Lung (tissue), 12 donors: Measurements from ENCODE around the gene OR5K1. TPM values are rescaled to one million over a fixed set of nuclear protein-coding genes. Genes with fewer than 3 reads are reported as not detected.

Experiments used
- ATAC-seq: fragments of 200-7000 bp; cut with Tn5 transposase; one replicate; pipeline ENCODE4 v1.9.1; 2020; ENCODE audit warnings: moderate number of reproducible peaks; ENCODE audit not compliant: insufficient read depth, low FRiP score
- DNase-seq, 3 donors: peaks; one replicate each; pipeline ENCODE4 v3.0.0-alpha.2; 2013 to 2017
- H3K27ac ChIP-seq, 2 donors: one replicate each; pipeline ENCODE4 v1.5.1; 2013; ENCODE audit warnings: mild to moderate bottlenecking in 2 of 2, moderate library complexity in 2 of 2, control low read depth in 1 of 2, inconsistent platforms in 1 of 2, low read depth in 1 of 2, low read length in 1 of 2
- H3K27me3 ChIP-seq, 3 donors: one replicate each; pipeline ENCODE4 v1.5.1; 2013; ENCODE audit warnings: low read length in 2 of 3; ENCODE audit not compliant: control insufficient read depth in 3 of 3, insufficient read depth in 3 of 3
- H3K36me3 ChIP-seq, 4 donors: one replicate each; pipeline ENCODE4 v1.5.1; 2013; ENCODE audit warnings: low read length in 4 of 4, mild to moderate bottlenecking in 1 of 4, moderate library complexity in 1 of 4; ENCODE audit not compliant: control insufficient read depth in 4 of 4, insufficient read depth in 4 of 4
- H3K4me1 ChIP-seq, 5 donors: one replicate each; pipeline ENCODE4 v1.5.1; 2013; ENCODE audit warnings: low read length in 5 of 5, mild to moderate bottlenecking in 2 of 5, moderate library complexity in 1 of 5; ENCODE audit not compliant: control insufficient read depth in 5 of 5, insufficient read depth in 5 of 5
- H3K4me3 ChIP-seq: one replicate; pipeline ENCODE4 v1.5.1; 2013; ENCODE audit warnings: mild to moderate bottlenecking, control low read depth, moderate library complexity
- H3K9ac ChIP-seq, 2 donors: one replicate each; pipeline ENCODE4 v1.5.1; 2013; ENCODE audit warnings: low read length in 2 of 2, control low read depth in 1 of 2; ENCODE audit not compliant: insufficient read depth in 1 of 2
- H3K9me3 ChIP-seq, 4 donors: one replicate each; pipeline ENCODE4 v1.5.1; 2013; ENCODE audit warnings: low read length in 3 of 4, mild to moderate bottlenecking in 1 of 4, moderate library complexity in 1 of 4; ENCODE audit not compliant: control insufficient read depth in 4 of 4, insufficient read depth in 3 of 4
- WGBS, 2 donors: extraction: QIAGEN DNeasy Blood & Tissue Kit; methylation state at CpG; one replicate each; pipeline ENCODE4 v1.1.7; 2013; 5-methylcytosine and 5-hydroxymethylcytosine counted together
- polyA plus RNA-seq, 2 donors: library from polyadenylated mRNA; stranded (reverse); fragments of 200-250 nt; gene quantifications; one replicate each; pipeline ENCODE4 v1.2.1, GENCODE V29; 2013
- total RNA-seq, 2 donors: library from RNA; depleted of rRNA in 1 of 2; stranded (reverse); fragments of >200 nt in 1 of 2; gene quantifications; one replicate each; pipeline ENCODE4 v1.2.1, GENCODE V29; 2014 to 2021
- TF ChIP-seq, protein P1 (sequence below): IDR thresholded peaks from 2 replicates; pipeline ENCODE4 v1.5.1; 2012; ENCODE audit warnings: mild to moderate bottlenecking; ENCODE audit errors: control extremely low read depth, extremely low read depth
- donor health status: control.
- donor health status: control.
- donor health status: Bipolar disorder and iron deficiency.
- donor health status: healthy.
- donor health status: DM: yes; HTN: yes; CAD: no.

OR5K1 gene
- total and polyA plus RNA-seq, 4 donors: not detected

DNA sequence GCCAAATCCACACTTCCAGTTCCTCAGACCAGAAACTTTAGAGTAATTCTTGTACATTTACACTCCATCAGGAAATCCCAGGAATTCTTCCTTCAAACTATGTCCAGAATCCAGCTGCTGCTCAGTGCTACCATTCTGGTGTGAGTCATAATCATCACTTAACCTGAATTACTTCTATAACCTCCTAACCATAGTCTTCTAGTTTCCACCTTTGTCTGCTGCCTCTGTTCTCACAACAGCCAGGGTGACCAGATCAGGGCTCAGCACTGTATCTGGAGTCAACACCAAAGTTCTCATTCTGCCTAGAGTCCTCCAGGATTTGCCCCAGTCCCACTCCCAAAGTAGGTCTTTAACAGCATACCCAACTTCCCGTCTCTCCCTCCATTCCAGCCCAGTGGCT, 56.4 kb downstream of the OR5K1 start:
- Histone ChIP-seq H3K9me3 (peaks cover 0 to 1% (median 0%) of the 10 kb centered on the region in 4 donors), H3K27ac (no peak overlapping the region), H3K36me3 (peaks cover 4 to 23% (median 15%) of the 10 kb centered on the region in 4 donors), H3K27me3 (no peaks in the 10 kb centered on the region), H3K4me3 (no peak overlapping the region), H3K4me1 (peaks cover 0 to 15% (median 3%) of the 10 kb centered on the region in 5 donors), H3K9ac (no peak overlapping the region)
- ATAC-seq (no peak), DNase-seq (no peak)
- TF ChIP-seq, protein P1, sequence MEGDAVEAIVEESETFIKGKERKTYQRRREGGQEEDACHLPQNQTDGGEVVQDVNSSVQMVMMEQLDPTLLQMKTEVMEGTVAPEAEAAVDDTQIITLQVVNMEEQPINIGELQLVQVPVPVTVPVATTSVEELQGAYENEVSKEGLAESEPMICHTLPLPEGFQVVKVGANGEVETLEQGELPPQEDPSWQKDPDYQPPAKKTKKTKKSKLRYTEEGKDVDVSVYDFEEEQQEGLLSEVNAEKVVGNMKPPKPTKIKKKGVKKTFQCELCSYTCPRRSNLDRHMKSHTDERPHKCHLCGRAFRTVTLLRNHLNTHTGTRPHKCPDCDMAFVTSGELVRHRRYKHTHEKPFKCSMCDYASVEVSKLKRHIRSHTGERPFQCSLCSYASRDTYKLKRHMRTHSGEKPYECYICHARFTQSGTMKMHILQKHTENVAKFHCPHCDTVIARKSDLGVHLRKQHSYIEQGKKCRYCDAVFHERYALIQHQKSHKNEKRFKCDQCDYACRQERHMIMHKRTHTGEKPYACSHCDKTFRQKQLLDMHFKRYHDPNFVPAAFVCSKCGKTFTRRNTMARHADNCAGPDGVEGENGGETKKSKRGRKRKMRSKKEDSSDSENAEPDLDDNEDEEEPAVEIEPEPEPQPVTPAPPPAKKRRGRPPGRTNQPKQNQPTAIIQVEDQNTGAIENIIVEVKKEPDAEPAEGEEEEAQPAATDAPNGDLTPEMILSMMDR: no peak
- 0 to 100% methylated on average over 1 of the region's 1 CpG for WGBS, 2 donors

DNA sequence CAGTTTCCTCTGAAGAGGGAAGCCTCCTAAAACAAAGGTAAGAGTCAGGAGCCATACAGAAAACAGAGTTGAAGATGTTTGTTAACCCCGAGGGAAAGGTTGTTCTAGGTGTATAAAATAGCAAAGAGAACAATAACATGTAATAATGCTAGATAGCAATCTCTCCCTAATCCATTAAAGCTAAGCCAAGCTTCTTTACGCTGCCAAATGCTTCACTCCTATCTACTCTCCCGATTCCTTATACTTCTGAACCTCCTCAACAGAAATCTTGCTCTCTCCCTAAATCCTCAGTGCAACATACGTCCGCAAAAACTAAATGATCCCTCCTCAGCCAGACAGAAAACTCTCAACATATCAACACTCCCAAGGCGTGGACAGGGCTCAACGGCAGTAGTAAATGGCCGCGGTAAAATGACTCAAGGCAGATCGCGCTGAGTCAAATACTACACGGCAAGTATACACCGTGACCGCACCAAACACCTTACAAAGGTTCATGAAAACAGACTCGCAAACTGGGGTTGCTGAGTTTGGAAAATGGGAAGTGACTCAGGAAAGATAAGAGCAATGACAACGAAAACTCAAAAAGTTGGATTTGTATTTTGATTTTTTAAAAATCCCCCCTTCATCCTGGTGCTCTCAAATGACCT, 59.0 kb downstream of the OR5K1 start:
- Histone ChIP-seq H3K27me3 (no peaks in the 10 kb centered on the region), H3K36me3 (peaks cover 0 to 19% (median 11%) of the 10 kb centered on the region in 4 donors), H3K27ac (peak overlapping the region; percentile 96 to 99), H3K4me1 (peaks cover 0 to 15% (median 3%) of the 10 kb centered on the region in 5 donors), H3K9me3 (no peaks in the 10 kb centered on the region), H3K4me3 (peak overlapping the region; percentile 84), H3K9ac (peak overlapping the region; percentile 83 to 86)
- TF ChIP-seq, protein P1: no peak
- peak; percentile 46 to 79 (median 73) for DNase-seq
- 0 to 1% methylated on average over 16 of the region's 16 CpGs for WGBS, 2 donors
- peak; percentile 29 for ATAC-seq

Other genes with a start within 250 kb of the OR5K1 start
- gene OR5H6, start 199.0 kb upstream of the OR5K1 start, total RNA-seq: not detected
- gene OR5H6, start 199.0 kb upstream of the OR5K1 start, polyA plus RNA-seq: not detected
- not detected for gene OR5H2, start 180.7 kb upstream of the OR5K1 start, total RNA-seq
- not detected for gene OR5H2, start 180.7 kb upstream of the OR5K1 start, polyA plus RNA-seq
- not detected for gene OR5K4, start 109.3 kb upstream of the OR5K1 start, total RNA-seq
- gene OR5K4, start 109.3 kb upstream of the OR5K1 start, polyA plus RNA-seq: not detected
- not detected for gene OR5K3, start 72.5 kb upstream of the OR5K1 start, total RNA-seq
- gene OR5K3, start 72.5 kb upstream of the OR5K1 start, polyA plus RNA-seq: not detected
- gene OR5K2, start 34.5 kb downstream of the OR5K1 start, total RNA-seq: not detected
- gene OR5K2, start 34.5 kb downstream of the OR5K1 start, polyA plus RNA-seq: not detected
- 100 to 1,000 TPM in 1 of 2 donors, 10 to 100 TPM in 1; 74.5 to 135 TPM for gene CLDND1, start 59.7 kb downstream of the OR5K1 start, total RNA-seq
- 10 to 100 TPM; 52.6 to 66.2 TPM for gene CLDND1, start 59.7 kb downstream of the OR5K1 start, polyA plus RNA-seq
- 1 to 10 TPM in 1 of 2 donors, under 1 TPM in 1; 0.31 to 1.2 TPM for gene GPR15, start 68.8 kb downstream of the OR5K1 start, total RNA-seq
- under 1 TPM; 0.12 to 0.39 TPM for gene GPR15, start 68.8 kb downstream of the OR5K1 start, polyA plus RNA-seq
- gene CPOX, start 130.4 kb downstream of the OR5K1 start, total RNA-seq: 10 to 100 TPM; 14.0 to 22.2 TPM
- 10 to 100 TPM in 1 of 2 donors, 1 to 10 TPM in 1; 9.8 to 12.3 TPM for gene CPOX, start 130.4 kb downstream of the OR5K1 start, polyA plus RNA-seq